GM13977 (cell line): ENCODE results near the gene TPRX1.
A peak's percentile ranks its signal among the peaks of the same experiment; 100 is the strongest.
"Not testable (repeated sequence)": the region's sequence is repeated elsewhere in the genome, so short reads cannot be mapped to it uniquely, and the experiment has no call there.

ENCODE experiments used
- DNase-seq: peaks from one replicate; pipeline ENCODE4 v3.0.0; 2012; ENCODE audit warnings: low spot score
- CTCF ChIP-seq: IDR thresholded peaks from 2 replicates; pipeline ENCODE4 v1.5.1; 2012; ENCODE audit warnings: mild to moderate bottlenecking, control low read depth; ENCODE audit not compliant: insufficient read depth; ENCODE audit errors: extremely low read depth, missing control alignments
- in situ Hi-C: fragments of 300-500 bp; cut with MboI; formaldehyde crosslinking; loops from one replicate; pipeline ENCODE4 v1.12.0; 2022; ENCODE audit warnings: low sequenced_read_pairs, low pct_unique_long_range_greater_than_20kb, mixed read lengths, inconsistent platforms; ENCODE audit not compliant: unreplicated experiment

The TPRX1 gene

DNA sequence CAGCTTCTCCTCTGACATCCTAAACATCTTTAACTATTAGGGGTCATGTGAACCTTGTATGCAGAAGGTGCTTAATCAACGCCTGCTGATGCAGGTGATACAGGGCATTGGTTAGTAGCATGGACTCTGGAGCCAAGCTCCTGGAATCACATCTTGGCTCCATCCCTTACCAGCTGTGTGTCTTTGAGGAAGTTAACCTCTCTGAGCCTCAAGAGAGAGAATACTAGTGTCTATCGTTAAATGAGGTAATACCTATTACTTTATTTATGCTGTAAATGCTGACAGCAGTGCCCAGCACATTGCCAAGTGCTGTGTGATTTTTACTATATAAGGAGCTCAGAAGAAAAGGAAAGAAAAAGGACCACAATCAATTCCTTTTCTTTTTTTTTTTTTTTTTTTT is 37.0 kb downstream of the TPRX1 start:
- no peak for TF ChIP-seq CTCF
- DNase-seq = no peak
- in situ Hi-C loops = no loop called here

DNA sequence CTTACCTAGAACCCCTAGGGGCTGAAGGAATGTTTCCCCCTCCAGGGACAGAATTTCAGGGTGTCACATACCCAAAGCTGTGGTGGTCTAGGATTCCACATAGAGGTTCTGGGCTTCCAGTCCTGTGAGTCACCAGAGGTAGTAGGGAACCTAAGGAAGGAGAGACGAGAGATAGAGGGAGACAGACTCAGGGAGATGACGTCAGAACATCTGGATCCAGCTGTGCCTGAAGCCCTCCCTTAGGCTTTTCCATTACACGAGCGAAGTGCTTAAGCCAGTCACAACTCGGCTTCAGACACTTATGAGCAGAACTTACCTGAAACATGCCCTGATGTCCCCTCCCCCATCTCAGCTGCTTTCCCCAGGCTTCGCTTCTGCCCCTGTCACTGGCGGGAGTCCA is 37.7 kb downstream of the TPRX1 start:
- in situ Hi-C loops = no loop called here
- DNase-seq = no peak
- TF ChIP-seq CTCF = no peak

GRCh38 chr19:47766359-47766620 is 38.1 kb downstream of the TPRX1 start:
- in situ Hi-C loops = no loop called here
- no peak for DNase-seq
- no peak for TF ChIP-seq CTCF

- TF ChIP-seq CTCF = peak; percentile 86
- no peak for DNase-seq
- in situ Hi-C loops = no loop called here
Observed at GRCh38 chr19:47765523-47766358, 38.6 kb downstream of the TPRX1 start.

DNA sequence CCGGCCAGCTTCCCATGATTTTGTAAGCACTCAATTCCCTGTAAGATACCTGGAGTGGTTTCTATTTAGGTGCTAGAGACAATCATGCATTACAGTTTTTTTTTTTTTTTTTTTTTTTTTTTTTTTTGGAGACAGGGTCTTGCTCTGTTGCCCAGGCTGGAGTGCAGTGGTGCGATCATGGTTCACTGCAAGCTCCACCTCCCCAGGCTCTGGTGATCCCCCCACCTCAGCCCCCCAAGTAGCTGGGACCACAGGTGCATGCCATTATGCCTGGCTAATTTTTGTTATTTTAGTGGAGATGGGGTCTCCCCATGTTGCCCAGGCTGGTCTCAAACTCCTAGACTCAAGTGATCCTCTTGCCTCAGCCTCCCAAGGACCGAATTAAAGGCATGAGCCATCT is 39.6 kb downstream of the TPRX1 start:
- in situ Hi-C loops, DNase-seq: not testable (repeated sequence)

- in situ Hi-C loops = no loop called here
- TF ChIP-seq CTCF = no peak
Observed at GRCh38 chr19:47762615-47763308, 41.6 kb downstream of the TPRX1 start.

DNA sequence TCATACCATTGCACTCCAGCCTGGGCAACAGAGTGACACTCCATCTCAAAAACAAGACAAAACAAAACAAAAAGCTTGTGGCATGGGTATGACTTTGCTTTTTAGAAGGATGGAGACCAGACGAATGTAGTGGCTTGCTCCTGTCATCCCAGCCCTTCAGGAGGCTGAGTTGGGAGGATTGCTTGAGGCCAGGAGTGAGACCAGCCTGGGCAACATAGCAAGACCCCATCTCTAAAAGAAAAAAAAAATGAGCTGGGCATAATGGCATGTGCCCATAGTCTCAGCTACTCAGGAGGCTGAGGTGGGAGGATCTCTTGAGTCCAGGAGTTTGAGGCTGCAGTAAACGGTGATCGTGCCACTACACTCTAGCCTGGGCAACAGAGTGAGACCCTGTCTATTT is 42.2 kb downstream of the TPRX1 start:
- no peak for DNase-seq
- in situ Hi-C loops = no loop called here
- TF ChIP-seq CTCF = no peak

More at GRCh38 chr19:47762615-47763308, 41.6 kb downstream of the TPRX1 start:
- no peak for DNase-seq
